Measurements from ENCODE around the gene FCRLA. TPM values are rescaled to one million over a fixed set of nuclear protein-coding genes. Genes with fewer than 3 reads are reported as not detected.

The FCRLA gene
- total and polyA plus RNA-seq, 2 donors (not counting 1 experiment from before 2014, with no cell fraction given) = 140 to 248 TPM

DNA sequence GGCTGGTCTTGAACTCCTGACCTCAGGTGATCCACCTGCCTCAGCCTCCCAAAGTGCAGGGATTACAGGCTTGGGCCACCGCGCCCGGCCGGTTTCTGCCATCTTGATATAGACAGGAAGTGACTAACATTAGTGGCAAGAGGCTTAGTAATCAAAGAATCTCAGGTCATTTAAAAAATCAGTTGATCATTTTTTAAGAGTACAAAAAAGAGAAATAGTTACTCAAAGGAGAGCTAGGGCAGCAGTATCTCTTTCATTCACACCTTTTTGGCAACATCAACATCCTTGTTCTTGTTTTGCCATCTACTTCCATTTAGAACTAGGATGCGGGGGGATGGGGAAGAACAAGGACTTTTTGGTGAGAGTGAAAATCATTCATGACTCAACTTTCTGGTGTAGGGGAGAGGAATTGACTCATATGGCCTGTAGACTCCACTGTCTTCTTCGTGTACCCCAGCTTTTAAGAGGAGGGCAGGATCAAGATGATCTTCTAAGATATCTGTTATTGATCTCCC is 23.1 kb downstream of the FCRLA start:
- intact Hi-C loops (cut with micrococcal nuclease) = no loop called here

DNA sequence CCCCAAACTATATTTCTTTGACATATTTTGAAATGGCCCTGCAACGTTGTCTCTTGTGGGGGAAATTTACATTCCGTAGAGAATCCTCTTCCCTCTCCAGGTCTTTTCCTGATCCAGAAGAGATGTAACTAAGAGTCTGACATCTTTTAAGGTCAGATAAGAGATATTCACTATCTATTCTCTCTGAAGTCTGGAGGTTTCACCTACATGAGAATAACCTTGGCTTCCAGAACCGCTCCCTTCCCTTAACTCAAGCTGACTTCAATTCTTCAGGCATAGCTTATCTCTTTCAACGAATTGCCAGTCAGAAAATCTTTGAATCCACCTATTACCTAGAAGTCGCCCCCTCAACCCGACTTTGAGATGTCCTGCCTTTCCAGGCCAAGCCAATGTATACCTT is 24.2 kb downstream of the FCRLA start:
- WGBS (ENCODE audit: insufficient coverage) = 100% methylated on average over 1 of the region's 6 CpGs
- TF ChIP-seq, protein P1, sequence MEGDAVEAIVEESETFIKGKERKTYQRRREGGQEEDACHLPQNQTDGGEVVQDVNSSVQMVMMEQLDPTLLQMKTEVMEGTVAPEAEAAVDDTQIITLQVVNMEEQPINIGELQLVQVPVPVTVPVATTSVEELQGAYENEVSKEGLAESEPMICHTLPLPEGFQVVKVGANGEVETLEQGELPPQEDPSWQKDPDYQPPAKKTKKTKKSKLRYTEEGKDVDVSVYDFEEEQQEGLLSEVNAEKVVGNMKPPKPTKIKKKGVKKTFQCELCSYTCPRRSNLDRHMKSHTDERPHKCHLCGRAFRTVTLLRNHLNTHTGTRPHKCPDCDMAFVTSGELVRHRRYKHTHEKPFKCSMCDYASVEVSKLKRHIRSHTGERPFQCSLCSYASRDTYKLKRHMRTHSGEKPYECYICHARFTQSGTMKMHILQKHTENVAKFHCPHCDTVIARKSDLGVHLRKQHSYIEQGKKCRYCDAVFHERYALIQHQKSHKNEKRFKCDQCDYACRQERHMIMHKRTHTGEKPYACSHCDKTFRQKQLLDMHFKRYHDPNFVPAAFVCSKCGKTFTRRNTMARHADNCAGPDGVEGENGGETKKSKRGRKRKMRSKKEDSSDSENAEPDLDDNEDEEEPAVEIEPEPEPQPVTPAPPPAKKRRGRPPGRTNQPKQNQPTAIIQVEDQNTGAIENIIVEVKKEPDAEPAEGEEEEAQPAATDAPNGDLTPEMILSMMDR (IDR thresholded peaks at IDR 0.05) = no peak
- TF ChIP-seq EZH2 (IDR thresholded peaks at IDR 0.05; ENCODE audit: borderline replicate concordance, insufficient read depth, low read depth, low read length, poor library complexity, severe bottlenecking) = no peak
- ATAC-seq (ENCODE audit: low read depth) (no peak), DNase-seq (no peak)
- H3K4me2 ChIP-seq (replicated peaks; ENCODE audit: low read depth, low read length, poor library complexity, severe bottlenecking) = no peak overlapping the region
- H2AFZ ChIP-seq (ENCODE audit: insufficient read depth, low read depth, low read length, poor library complexity, severe bottlenecking) = no peak overlapping the region
- H3K36me3 ChIP-seq (replicated peaks in 1 of 2; ENCODE audit: control extremely low read depth in 1 of 2, control insufficient read depth in 1 of 2, extremely low read depth in 1 of 2, insufficient read depth in 2 of 2, low read length in 1 of 2) = no peaks in the 10 kb centered on the region
- Mint-ChIP-seq H3K4me3 (no peak overlapping the region), H3K27ac (peak overlapping the region; percentile 46), H3K4me1 (peaks cover 28% of the 10 kb centered on the region), H3K9me3 (ENCODE audit: insufficient read depth) (no peaks in the 10 kb centered on the region), H3K27me3 (no peaks in the 10 kb centered on the region)
- H3K27me3 ChIP-seq (replicated peaks in 1 of 4; ENCODE audit: control extremely low read depth in 1 of 4, control insufficient read depth in 3 of 4, insufficient read depth in 4 of 4, low read length in 3 of 4) = no peaks in the 10 kb centered on the region
- H3K79me2 ChIP-seq (ENCODE audit: control insufficient read depth, insufficient read depth, low read length) = no peaks in the 10 kb centered on the region
- CTCF ChIA-PET = interaction anchor here (8.6 kb wide), 1 partner anchor 7 kb away, joined by 142 read pairs; no protein-coding TSS in a partner anchor
- H3K27ac ChIP-seq (ENCODE audit: low read length in 2 of 2) = no peak overlapping the region
- no peaks in the 10 kb centered on the region for H3K9me3 ChIP-seq (ENCODE audit: control extremely low read depth in 1 of 3, control insufficient read depth in 2 of 3, insufficient read depth in 1 of 3, low read length in 2 of 3)
- intact Hi-C loops (cut with micrococcal nuclease) = no loop called here
- H4K20me1 ChIP-seq (ENCODE audit: control insufficient read depth, insufficient read depth, low read length, poor library complexity, severe bottlenecking) = no peaks in the 10 kb centered on the region
- peaks cover 8 to 11% of the 10 kb centered on the region in 2 donors for H3K4me1 ChIP-seq (ENCODE audit: control insufficient read depth in 2 of 2, insufficient read depth in 2 of 2, low read length in 2 of 2)
- POLR2A ChIA-PET = no interaction called here
- no peak overlapping the region for H3K9ac ChIP-seq (ENCODE audit: low read length)
- H3K4me3 ChIP-seq (ENCODE audit: control extremely low read depth in 1 of 5, extremely low read depth in 1 of 5, insufficient read depth in 1 of 5, low read depth in 2 of 5, low read length in 4 of 5) = no peak overlapping the region

More for the DNA sequence above, 23.1 kb downstream of the FCRLA start:
- no peaks in the 10 kb centered on the region for H3K9me3 Mint-ChIP-seq (ENCODE audit: insufficient read depth)
- H3K4me1 Mint-ChIP-seq = peaks cover 34% of the 10 kb centered on the region
- POLR2A ChIA-PET = interaction anchor here (1.0 kb wide), 1 partner anchor 26 kb away, joined by 3 read pairs; no protein-coding TSS in a partner anchor
- no peak for DNase-seq
- Histone ChIP-seq H3K4me3 (ENCODE audit: control extremely low read depth in 1 of 5, extremely low read depth in 1 of 5, insufficient read depth in 1 of 5, low read depth in 2 of 5, low read length in 4 of 5) (no peak overlapping the region), H3K27ac (ENCODE audit: low read length in 2 of 2) (no peak overlapping the region), H3K4me2 (replicated peaks; ENCODE audit: low read depth, low read length, poor library complexity, severe bottlenecking) (no peak overlapping the region), H3K36me3 (replicated peaks in 1 of 2; ENCODE audit: control extremely low read depth in 1 of 2, control insufficient read depth in 1 of 2, extremely low read depth in 1 of 2, insufficient read depth in 2 of 2, low read length in 1 of 2) (no peaks in the 10 kb centered on the region), H3K79me2 (ENCODE audit: control insufficient read depth, insufficient read depth, low read length) (no peaks in the 10 kb centered on the region), H3K9ac (ENCODE audit: low read length) (no peak overlapping the region), H2AFZ (ENCODE audit: insufficient read depth, low read depth, low read length, poor library complexity, severe bottlenecking) (no peak overlapping the region), H3K4me1 (ENCODE audit: control insufficient read depth in 2 of 2, insufficient read depth in 2 of 2, low read length in 2 of 2) (peaks cover 14 to 22% of the 10 kb centered on the region in 2 donors), H3K9me3 (ENCODE audit: control extremely low read depth in 1 of 3, control insufficient read depth in 2 of 3, insufficient read depth in 1 of 3, low read length in 2 of 3) (no peaks in the 10 kb centered on the region), H3K27me3 (replicated peaks in 1 of 4; ENCODE audit: control extremely low read depth in 1 of 4, control insufficient read depth in 3 of 4, insufficient read depth in 4 of 4, low read length in 3 of 4) (no peaks in the 10 kb centered on the region), H4K20me1 (ENCODE audit: control insufficient read depth, insufficient read depth, low read length, poor library complexity, severe bottlenecking) (no peaks in the 10 kb centered on the region)
- no peak for TF ChIP-seq EZH2 (IDR thresholded peaks at IDR 0.05; ENCODE audit: borderline replicate concordance, insufficient read depth, low read depth, low read length, poor library complexity, severe bottlenecking)
- TF ChIP-seq, protein P1 (IDR thresholded peaks at IDR 0.05) = no peak
- CTCF ChIA-PET = interaction anchor here (0.9 to 8.6 kb wide), 3 partner anchors 9 to 82 kb away, joined by 4 to 142 read pairs (median 45); partner anchors contain the start of gene FCRLA
- ATAC-seq (ENCODE audit: low read depth) = no peak
- 60% methylated on average over 1 of the region's 6 CpGs for WGBS (ENCODE audit: insufficient coverage)
- peak overlapping the region; percentile 62 for H3K27ac Mint-ChIP-seq
- no peak overlapping the region for H3K4me3 Mint-ChIP-seq
- no peaks in the 10 kb centered on the region for H3K27me3 Mint-ChIP-seq
